OCI-LY7 (cell line): ENCODE data around the gene CLPSL2. TPM values are rescaled to one million over a fixed set of nuclear protein-coding genes. Genes with fewer than 3 reads are reported as not detected.

Experiments
- BruUV-seq: library from RNA; stranded (reverse); fragments of 400-500 nt; replicated peaks from 2 replicates; lab custom pipeline; 2021; lab: Mats Ljungman, UMichigan
- CTCF ChIA-PET: fragments of 300-600 bp; sonication (Branson Sonifier 250); formaldehyde crosslinking; loops from one replicate; lab custom pipeline; 2022; ENCODE audit warnings: antibody characterized with exemption; ENCODE audit not compliant: unreplicated experiment; lab: Charles Lee
- POLR2A ChIA-PET: fragments of 300-600 bp; sonication (Branson Sonifier 250); formaldehyde crosslinking; loops from one replicate; lab custom pipeline; 2022; ENCODE audit warnings: antibody characterized with exemption; lab: Charles Lee
- DNase-seq: peaks from one replicate; pipeline ENCODE4 v3.0.0-alpha.2; 2015; ENCODE audit warnings: low spot score
- H2AFZ ChIP-seq: fragments of 200-600 bp; sonication (generic), shearing (Covaris generic); 2 replicates; pipeline ENCODE4 v1.6.1; 2014; ENCODE audit warnings: mild to moderate bottlenecking, antibody characterized with exemption, low read length, moderate library complexity
- H3K27ac ChIP-seq: fragments of 200-600 bp; sonication (generic); 2 replicates; pipeline ENCODE4 v1.5.1; 2014; ENCODE audit warnings: mixed run types, low read depth, mild to moderate bottlenecking, moderate library complexity, low read length, inconsistent platforms; ENCODE audit not compliant: poor library complexity, severe bottlenecking
- H3K36me3 ChIP-seq: fragments of 200-600 bp; sonication (generic); 2 replicates; pipeline ENCODE4 v1.6.1; 2014; ENCODE audit warnings: mild to moderate bottlenecking, antibody characterized with exemption, low read length, moderate library complexity, mixed read lengths; ENCODE audit not compliant: insufficient read depth
- H3K4me1 ChIP-seq: fragments of 200-600 bp; sonication (generic); 2 replicates; pipeline ENCODE4 v1.5.1; 2014; ENCODE audit warnings: mild to moderate bottlenecking, low read length; ENCODE audit not compliant: insufficient read depth, poor library complexity, severe bottlenecking
- H3K4me2 ChIP-seq: fragments of 200-600 bp; sonication (generic); 2 replicates; pipeline ENCODE4 v1.6.1; 2014; ENCODE audit warnings: mild to moderate bottlenecking, low read length
- H3K4me3 ChIP-seq: fragments of 200-600 bp; sonication (generic); 2 replicates; pipeline ENCODE4 v1.5.1; 2014; ENCODE audit warnings: mild to moderate bottlenecking, low read depth, low read length; ENCODE audit not compliant: poor library complexity, severe bottlenecking
- H3K79me2 ChIP-seq: fragments of 200-600 bp; sonication (generic); 2 replicates; pipeline ENCODE4 v1.6.1; 2016; ENCODE audit warnings: low read depth, mild to moderate bottlenecking, low read length, moderate library complexity, mixed read lengths; ENCODE audit not compliant: insufficient read depth
- H3K9me2 ChIP-seq: fragments of 200-600 bp; sonication (generic); 2 replicates; pipeline ENCODE4 v1.6.1; 2016; ENCODE audit warnings: mild to moderate bottlenecking, low read length, mixed read lengths; ENCODE audit not compliant: insufficient read depth
- H3K9me3 ChIP-seq: fragments of 200-600 bp; sonication (generic); 2 replicates; pipeline ENCODE4 v1.6.1; 2014; ENCODE audit warnings: mild to moderate bottlenecking, mixed run types, low read length, mixed read lengths
- H4K20me1 ChIP-seq: fragments of 200-600 bp; sonication (generic); 2 replicates; pipeline ENCODE4 v1.6.1; 2014; ENCODE audit warnings: mild to moderate bottlenecking, antibody characterized with exemption, low read length, moderate library complexity, mixed read lengths; ENCODE audit not compliant: insufficient read depth
- EZH2phosphoT487 ChIP-seq: fragments of 200-600 bp; sonication (generic); IDR thresholded peaks from 2 replicates; pipeline ENCODE4 v1.6.1; 2018; ENCODE audit warnings: low read depth, borderline replicate concordance, mild to moderate bottlenecking, mixed run types, antibody characterized with exemption, low read length, moderate library complexity, mixed read lengths
- intact Hi-C: fragments of 100-400 bp; cut with micrococcal nuclease; formaldehyde crosslinking; loops from one replicate; pipeline ENCODE4 v1.10.0; 2022; ENCODE audit not compliant: unreplicated experiment
- total RNA-seq, 2 experiments: library from RNA; depleted of rRNA in 1 of 2; stranded (reverse); fragments of >200 nt in 1 of 2; shearing (Covaris generic) in 1 of 2; gene quantifications; 2 replicates each; pipeline ENCODE4 v1.2.3, GENCODE V29; 2014 to 2022
- TF ChIP-seq, protein P1 (sequence below): fragments of 200-600 bp; sonication (generic); conservative IDR thresholded peaks from 2 replicates; pipeline ENCODE4 v1.5.1; 2014; ENCODE audit warnings: mild to moderate bottlenecking, antibody characterized with exemption, low read length, moderate library complexity, mixed read lengths

The CLPSL2 gene
- total RNA-seq, 2 experiments from 2014 or later, result not detected

DNA sequence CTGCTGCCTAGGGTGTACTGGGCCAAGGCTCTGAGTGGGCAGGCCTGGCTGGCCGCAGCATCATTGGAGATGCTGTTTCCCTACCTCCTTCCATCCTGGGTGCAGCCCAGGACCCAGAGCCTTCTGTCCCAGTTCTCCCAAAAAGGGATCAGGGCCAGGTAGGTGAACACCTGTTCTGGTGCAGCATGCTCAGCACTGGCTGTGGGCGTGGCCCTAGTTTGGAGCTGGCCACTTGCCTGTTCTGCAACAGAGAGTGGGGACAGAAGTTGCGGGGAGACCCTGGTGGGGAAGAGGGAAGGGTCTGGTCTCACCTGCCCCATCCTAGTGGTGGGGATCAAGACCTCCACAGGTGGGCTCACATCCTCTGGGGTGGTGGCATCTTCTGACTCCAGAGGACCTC lies 40.9 kb upstream of the CLPSL2 start:
- H2AFZ ChIP-seq, result no peak overlapping the region
- POLR2A ChIA-PET, result interaction anchor here (1.3 kb wide), 1 partner anchor 8 kb away, joined by 3 read pairs; no protein-coding TSS in a partner anchor
- no peak for TF ChIP-seq EZH2phosphoT487
- TF ChIP-seq, protein P1, sequence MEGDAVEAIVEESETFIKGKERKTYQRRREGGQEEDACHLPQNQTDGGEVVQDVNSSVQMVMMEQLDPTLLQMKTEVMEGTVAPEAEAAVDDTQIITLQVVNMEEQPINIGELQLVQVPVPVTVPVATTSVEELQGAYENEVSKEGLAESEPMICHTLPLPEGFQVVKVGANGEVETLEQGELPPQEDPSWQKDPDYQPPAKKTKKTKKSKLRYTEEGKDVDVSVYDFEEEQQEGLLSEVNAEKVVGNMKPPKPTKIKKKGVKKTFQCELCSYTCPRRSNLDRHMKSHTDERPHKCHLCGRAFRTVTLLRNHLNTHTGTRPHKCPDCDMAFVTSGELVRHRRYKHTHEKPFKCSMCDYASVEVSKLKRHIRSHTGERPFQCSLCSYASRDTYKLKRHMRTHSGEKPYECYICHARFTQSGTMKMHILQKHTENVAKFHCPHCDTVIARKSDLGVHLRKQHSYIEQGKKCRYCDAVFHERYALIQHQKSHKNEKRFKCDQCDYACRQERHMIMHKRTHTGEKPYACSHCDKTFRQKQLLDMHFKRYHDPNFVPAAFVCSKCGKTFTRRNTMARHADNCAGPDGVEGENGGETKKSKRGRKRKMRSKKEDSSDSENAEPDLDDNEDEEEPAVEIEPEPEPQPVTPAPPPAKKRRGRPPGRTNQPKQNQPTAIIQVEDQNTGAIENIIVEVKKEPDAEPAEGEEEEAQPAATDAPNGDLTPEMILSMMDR, result no peak
- no peak overlapping the region for H3K4me3 ChIP-seq
- peak overlapping the region; percentile 63 for H3K4me2 ChIP-seq
- no peaks in the 10 kb centered on the region for H3K36me3 ChIP-seq
- no peaks in the 10 kb centered on the region for H4K20me1 ChIP-seq
- CTCF ChIA-PET, result interaction anchor here (0.9 kb wide), 1 partner anchor 143 kb away, joined by 3 read pairs; no protein-coding TSS in a partner anchor
- no peak overlapping the region for H3K27ac ChIP-seq
- H3K9me3 ChIP-seq, result no peaks in the 10 kb centered on the region
- no TSS peak for BruUV-seq
- H3K79me2 ChIP-seq, result no peaks in the 10 kb centered on the region
- no peaks in the 10 kb centered on the region for H3K9me2 ChIP-seq
- intact Hi-C loops, result no loop called here
- peaks cover 50% of the 10 kb centered on the region for H3K4me1 ChIP-seq
- DNase-seq, result no peak

DNA sequence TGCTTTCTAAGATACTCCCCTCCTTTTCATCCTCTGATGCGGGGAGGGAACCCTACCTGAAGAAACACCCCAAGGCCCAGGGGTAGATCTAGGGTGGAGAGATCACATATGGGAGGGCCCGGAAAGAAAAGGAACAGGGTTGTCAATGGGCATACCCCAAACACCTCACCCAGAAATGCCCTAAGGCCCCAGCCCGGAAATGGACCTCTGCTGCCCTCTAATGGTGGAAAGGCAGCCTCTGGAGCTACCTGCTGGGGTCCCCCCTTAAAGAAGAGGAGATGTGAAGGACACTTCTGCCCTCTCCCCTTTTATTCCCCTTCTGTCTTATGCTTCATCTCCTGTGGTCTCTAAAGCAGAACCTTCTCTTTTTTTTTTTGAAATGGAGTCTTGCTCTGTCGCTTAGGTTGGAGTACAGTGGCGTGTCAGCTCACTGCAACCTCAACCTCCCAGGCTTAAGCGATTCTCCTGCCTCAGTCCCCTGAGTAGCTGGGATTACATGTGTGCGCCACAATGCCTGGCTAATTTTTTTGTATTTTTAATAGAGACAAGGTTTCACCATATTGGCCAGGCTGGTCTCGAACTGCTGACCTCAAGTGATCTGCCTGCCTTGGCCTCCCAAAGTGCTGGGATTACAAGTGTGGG lies 40.0 kb upstream of the CLPSL2 start:
- POLR2A ChIA-PET, result interaction anchor here (0.6 to 1.3 kb wide), 4 partner anchors 9 to 142 kb away, joined by 3 to 5 read pairs (median 3); no protein-coding TSS in a partner anchor
- peak overlapping the region; percentile 90; the same call in 1 of the 2 replicates for H2AFZ ChIP-seq
- CTCF ChIA-PET, result interaction anchor here (0.9 to 1.5 kb wide), 7 partner anchors 19 to 222 kb away, joined by 3 to 12 read pairs (median 3); no protein-coding TSS in a partner anchor
- H3K9me3 ChIP-seq, result no peaks in the 10 kb centered on the region
- H3K36me3 ChIP-seq, result no peaks in the 10 kb centered on the region
- H3K9me2 ChIP-seq, result no peaks in the 10 kb centered on the region
- BruUV-seq, result no TSS peak
- peak overlapping the region; percentile 63 for H3K4me2 ChIP-seq
- no peaks in the 10 kb centered on the region for H4K20me1 ChIP-seq
- H3K4me3 ChIP-seq, result peak overlapping the region; percentile 49
- DNase-seq, result peak; percentile 85
- H3K27ac ChIP-seq, result peak overlapping the region; percentile 12
- intact Hi-C loops, result loop anchor here (1.0 kb wide), 1 partner anchor 152 kb away; no protein-coding TSS in a partner anchor
- no peak for TF ChIP-seq EZH2phosphoT487
- TF ChIP-seq, protein P1, result peak; percentile 98
- no peaks in the 10 kb centered on the region for H3K79me2 ChIP-seq
- H3K4me1 ChIP-seq, result peaks cover 42% of the 10 kb centered on the region
